Hematopoietic multipotent progenitor cell treated with erythropoietin and hydrocortisone succinate and interleukin-3 and kit ligand, for 6 days (in vitro differentiated cells): Measurements from ENCODE around the gene ADGRA3.

Experiments used
- DNase-seq: peaks from one replicate; pipeline ENCODE4 v3.0.0-alpha.2; 2015

The ADGRA3 gene

GRCh38 chr4:22504922-22505321 is 10.9 kb downstream of the ADGRA3 start:
- no peak for DNase-seq

- no peak for DNase-seq
Observed at GRCh38 chr4:22504447-22504846, 11.4 kb downstream of the ADGRA3 start.

- no peak for DNase-seq
Observed at GRCh38 chr4:22502895-22503814, 12.7 kb downstream of the ADGRA3 start.

GRCh38 chr4:22501715-22502095 is 14.2 kb downstream of the ADGRA3 start:
- no peak for DNase-seq

GRCh38 chr4:22500831-22501714 is 14.8 kb downstream of the ADGRA3 start:
- no peak for DNase-seq

GRCh38 chr4:22500128-22500611 is 15.7 kb downstream of the ADGRA3 start:
- no peak for DNase-seq

- DNase-seq, result no peak
Observed at GRCh38 chr4:22498866-22499265, 17.0 kb downstream of the ADGRA3 start.

- no peak for DNase-seq
Observed at GRCh38 chr4:22496165-22496813, 19.6 kb downstream of the ADGRA3 start.

- DNase-seq, result no peak
Observed at GRCh38 chr4:22493523-22493922, 22.3 kb downstream of the ADGRA3 start.

- no peak for DNase-seq
Observed at GRCh38 chr4:22492987-22493386, 22.9 kb downstream of the ADGRA3 start.

GRCh38 chr4:22491939-22492338 is 23.9 kb downstream of the ADGRA3 start:
- DNase-seq, result no peak

- no peak for DNase-seq
Observed at GRCh38 chr4:22490718-22491315, 25.0 kb downstream of the ADGRA3 start.

- DNase-seq, result no peak
Observed at GRCh38 chr4:22488106-22488505, 27.8 kb downstream of the ADGRA3 start.

- no peak for DNase-seq
Observed at GRCh38 chr4:22487328-22487727, 28.5 kb downstream of the ADGRA3 start.

- no peak for DNase-seq
Observed at GRCh38 chr4:22486276-22486675, 29.6 kb downstream of the ADGRA3 start.

GRCh38 chr4:22485737-22486136 is 30.1 kb downstream of the ADGRA3 start:
- DNase-seq, result no peak

- peak; percentile 76 for DNase-seq
Observed at GRCh38 chr4:22483551-22483981, 32.3 kb downstream of the ADGRA3 start.

- no peak for DNase-seq
Observed at GRCh38 chr4:22482250-22483127, 33.4 kb downstream of the ADGRA3 start.

GRCh38 chr4:22480675-22481327 is 35.1 kb downstream of the ADGRA3 start:
- DNase-seq, result no peak

GRCh38 chr4:22478426-22478825 is 37.4 kb downstream of the ADGRA3 start:
- no peak for DNase-seq

- DNase-seq, result no peak
Observed at GRCh38 chr4:22477813-22478182, 38.1 kb downstream of the ADGRA3 start.
